A549 (cell line): Measurements from ENCODE around the gene SIX2. TPM values are rescaled to one million over a fixed set of nuclear protein-coding genes. Genes with fewer than 3 reads are reported as not detected.

Experiments used
- ATAC-seq, 2 experiments: fragments of 200-7000 bp in 1 of 2; fragments of >200 bp in 1 of 2; cut with Nextera tagmentation in 1 of 2; cut with Tn5 transposase in 1 of 2; 3 replicates each; pipeline versions ENCODE4 v1.8.0 to v1.9.1; 2018 to 2020; ENCODE audit warnings: mild to moderate bottlenecking in 1 of 2, moderate library complexity in 1 of 2
- CTCF ChIA-PET: fragments of 300-600 bp; sonication (Branson Sonifier 250); formaldehyde crosslinking; extraction: SDS; loops from one replicate; lab custom pipeline; 2021; ENCODE audit warnings: antibody characterized with exemption, inconsistent platforms; lab: Yijun Ruan, JAX
- POLR2A ChIA-PET: fragments of 350-600 bp; formaldehyde crosslinking; extraction: SDS; loops from one replicate; lab custom pipeline; 2021; ENCODE audit warnings: antibody characterized with exemption, inconsistent platforms; lab: Yijun Ruan, JAX
- DNase-seq, 2 experiments: peaks; one replicate each; pipeline versions ENCODE4 v3.0.0 to v3.0.0-alpha.2; 2011 to 2016; ENCODE audit warnings: low read depth in 1 of 2, low spot score in 1 of 2
- FAIRE-seq: peaks from 2 replicates; lab custom pipeline; 2011; peaks lifted over from hg19 to GRCh38; lab: Jason Lieb, UNC
- H3K27ac ChIP-seq, 2 experiments: fragments of >200 bp; sonication (Bioruptor Twin); formaldehyde crosslinking; 3 replicates each; pipeline ENCODE4 v1.5.1; 2016 to 2017
- H3K4me1 ChIP-seq: fragments of >200 bp; sonication (Bioruptor Twin); formaldehyde crosslinking; 3 replicates; pipeline ENCODE4 v1.6.1; 2016
- H3K4me2 ChIP-seq: fragments of >200 bp; sonication (Bioruptor Twin); formaldehyde crosslinking; 3 replicates; pipeline ENCODE4 v1.6.1; 2016
- H3K4me3 ChIP-seq: fragments of >200 bp; sonication (Bioruptor Twin); formaldehyde crosslinking; 3 replicates; pipeline ENCODE4 v1.5.1; 2016
- H3K9me3 ChIP-seq: fragments of >200 bp; sonication (Bioruptor Twin); formaldehyde crosslinking; 3 replicates; pipeline ENCODE4 v1.6.1; 2016
- ATOH8 ChIP-seq: fragments of 250-450 bp; sonication (Bioruptor Pico); IDR thresholded peaks from 2 replicates; pipeline ENCODE4 v1.5.0; 2020; ENCODE audit warnings: low read depth, mild to moderate bottlenecking, moderate library complexity
- BCL3 ChIP-seq: fragments of >200 bp; sonication (Bioruptor Twin); formaldehyde crosslinking; IDR thresholded peaks from 3 replicates; pipeline ENCODE4 v1.6.1; 2016
- CBX2 ChIP-seq: fragments of 200-600 bp; sonication (generic); IDR thresholded peaks from 2 replicates; pipeline ENCODE4 v1.6.1; 2016; ENCODE audit warnings: low read depth, mild to moderate bottlenecking, borderline replicate concordance
- CEBPB ChIP-seq, 2 experiments: fragments of >200 bp in 1 of 2; sonication (Bioruptor Twin) in 1 of 2; formaldehyde crosslinking in 1 of 2; IDR thresholded peaks; 2 replicates each; pipeline ENCODE4 v1.6.1; 2012 to 2016
- E2F6 ChIP-seq: IDR thresholded peaks from 2 replicates; pipeline ENCODE4 v1.6.1; 2012; ENCODE audit warnings: low read depth, borderline replicate concordance
- EHMT2 ChIP-seq: fragments of 200-600 bp; sonication (generic); IDR thresholded peaks from 2 replicates; pipeline ENCODE4 v1.6.1; 2016; ENCODE audit warnings: antibody characterized with exemption, low read depth, mild to moderate bottlenecking, moderate library complexity
- EP300 ChIP-seq, 2 experiments: fragments of >200 bp; sonication (Bioruptor Twin); formaldehyde crosslinking; IDR thresholded peaks; 2 replicates in 1 of 2; 3 replicates in 1 of 2; pipeline ENCODE4 v1.6.1; 2016 to 2017
- FOSB ChIP-seq: fragments of 250-450 bp; sonication (Bioruptor Pico); IDR thresholded peaks from 2 replicates; pipeline ENCODE4 v1.5.0; 2020; ENCODE audit warnings: mild to moderate bottlenecking, moderate library complexity
- FOSL2 ChIP-seq, 2 experiments: fragments of 450-650 bp in 1 of 2; fragments of >200 bp in 1 of 2; sonication (Bioruptor Twin) in 1 of 2; formaldehyde crosslinking; IDR thresholded peaks; 2 replicates each; pipeline versions ENCODE4 v1.5.0 to v1.6.1; 2016 to 2020; ENCODE audit warnings: mild to moderate bottlenecking in 1 of 2, moderate library complexity in 1 of 2
- HDAC2 ChIP-seq: fragments of 200-600 bp; sonication (generic); IDR thresholded peaks from 2 replicates; pipeline ENCODE4 v1.6.1; 2016
- HOXB13 ChIP-seq: fragments of 250-450 bp; sonication (Bioruptor Pico); IDR thresholded peaks from 2 replicates; pipeline ENCODE4 v1.5.0; 2020; ENCODE audit warnings: low read depth, mild to moderate bottlenecking, moderate library complexity
- JUNB ChIP-seq: fragments of >200 bp; sonication (Bioruptor Twin); formaldehyde crosslinking; IDR thresholded peaks from 2 replicates; pipeline ENCODE4 v1.6.1; 2016
- MAFK ChIP-seq: fragments of 450-650 bp; IDR thresholded peaks from 2 replicates; pipeline ENCODE4 v1.6.1; 2014; ENCODE audit not compliant: partially characterized antibody
- MAX ChIP-seq: IDR thresholded peaks from 2 replicates; pipeline ENCODE4 v1.6.1; 2012
- MYC ChIP-seq: IDR thresholded peaks from 2 replicates; pipeline ENCODE4 v1.6.1; 2012; ENCODE audit warnings: mild to moderate bottlenecking, inconsistent platforms, low read length, improper control_type of control experiment, borderline replicate concordance
- NPAS2 ChIP-seq: fragments of 250-450 bp; sonication (Bioruptor Pico); IDR thresholded peaks from 2 replicates; pipeline ENCODE4 v1.8.0; 2022; ENCODE audit warnings: mild to moderate bottlenecking, moderate library complexity, borderline replicate concordance
- PHF8 ChIP-seq: fragments of 200-600 bp; sonication (generic); IDR thresholded peaks from 2 replicates; pipeline ENCODE4 v1.6.1; 2016; ENCODE audit warnings: low read depth, mild to moderate bottlenecking, antibody characterized with exemption, moderate library complexity, borderline replicate concordance
- RAD21 ChIP-seq, 2 experiments: fragments of >200 bp in 1 of 2; sonication (Bioruptor Twin) in 1 of 2; formaldehyde crosslinking in 1 of 2; IDR thresholded peaks in 1 of 2; conservative IDR thresholded peaks in 1 of 2; 2 replicates in 1 of 2; 3 replicates in 1 of 2; pipeline ENCODE4 v1.6.1; 2012 to 2018; ENCODE audit warnings: inconsistent platforms in 1 of 2
- RARB ChIP-seq: fragments of 250-450 bp; sonication (Bioruptor Pico); IDR thresholded peaks from 2 replicates; pipeline ENCODE4 v1.8.0; 2021; ENCODE audit warnings: mild to moderate bottlenecking, moderate library complexity
- SREBF2 ChIP-seq: fragments of 450-650 bp; IDR thresholded peaks from 2 replicates; pipeline ENCODE4 v1.6.1; 2014; ENCODE audit warnings: mild to moderate bottlenecking, moderate library complexity
- USF2 ChIP-seq: fragments of 450-650 bp; IDR thresholded peaks from 2 replicates; pipeline ENCODE4 v1.6.1; 2014; ENCODE audit warnings: antibody characterized with exemption
- ZC3H11A ChIP-seq: fragments of 450-650 bp; IDR thresholded peaks from 2 replicates; pipeline ENCODE4 v1.6.1; 2014; ENCODE audit warnings: antibody characterized with exemption, mild to moderate bottlenecking
- ZNF302 ChIP-seq: fragments of 250-450 bp; sonication (Bioruptor Pico); IDR thresholded peaks from 2 replicates; pipeline ENCODE4 v1.9.0; 2021; ENCODE audit warnings: inconsistent platforms, mild to moderate bottlenecking, moderate library complexity
- WGBS: methylation state at CpG from one replicate; pipeline ENCODE4 v1.1.6; 2017; ENCODE audit errors: missing lambda C conversion rate; 5-methylcytosine and 5-hydroxymethylcytosine counted together
- polyA plus RNA-seq, 4 experiments: library from polyadenylated mRNA; depleted of rRNA in 3 of 4; stranded (reverse); fragments of >200 nt; fragmentation: RNase III in 1 of 4; extraction: RNeasy Plus Mini Kit Qiagen cat#74134 plus additional on column Dnase treatment in 1 of 4; gene quantifications; 2 replicates in 3 of 4; 3 replicates in 1 of 4; pipeline ENCODE4 v1.2.3, GENCODE V29; 2011 to 2017

The SIX2 gene
- polyA plus RNA-seq, 2 of the 4 experiments (the other 2 are of a cell fraction): 0.10 to 0.15 TPM

- 97% methylated on average over 3 of the region's 3 CpGs for WGBS
- FAIRE-seq: no peak
- POLR2A ChIA-PET: no interaction called here
- Histone ChIP-seq H3K27ac (no peak overlapping the region), H3K4me2 (no peak overlapping the region), H3K9me3 (no peaks in the 10 kb centered on the region)
- TF ChIP-seq FOSB (CRISPR knock-in tag) (no peak), HDAC2 (no peak), ZNF302 (CRISPR knock-in tag) (no peak), MYC (no peak), MAFK (no peak), USF2 (no peak), ZC3H11A (no peak), SREBF2 (no peak), RARB (CRISPR knock-in tag) (no peak), RAD21 (conservative IDR thresholded peaks at IDR 0.05 in 1 of 2, IDR thresholded peaks at IDR 0.05 in 1 of 2) (no peak), E2F6 (no peak), NPAS2 (CRISPR knock-in tag) (no peak), EP300 (IDR thresholded peaks at IDR 0.05) (no peak), ATOH8 (no peak)
- TF ChIP-seq, all 56 proteins: peak for 0
- ATAC-seq (no peak), DNase-seq (no peak)
- peaks cover 13% of the 10 kb centered on the region; the same call in 2 of the 3 replicates for H3K4me1 ChIP-seq
- no peak overlapping the region for H3K4me3 ChIP-seq
- CTCF ChIA-PET: interaction anchor here (0.8 to 11.6 kb wide), 4 partner anchors 13 to 483 kb away, joined by 3 to 170 read pairs (median 56); no protein-coding TSS in a partner anchor
Observed at GRCh38 chr2:45011121-45011520, 1.9 kb upstream of the SIX2 start.

- H3K4me1 ChIP-seq: peaks cover 13% of the 10 kb centered on the region; the same call in 2 of the 3 replicates
- H3K9me3 ChIP-seq: no peaks in the 10 kb centered on the region
- WGBS: 91% methylated on average over 5 of the region's 5 CpGs
- DNase-seq: no peak
- ATAC-seq: no peak
- POLR2A ChIA-PET: no interaction called here
- H3K27ac ChIP-seq: no peak overlapping the region; a peak in 1 of 6 replicates
- CTCF ChIA-PET: interaction anchor here (0.8 to 11.6 kb wide), 3 partner anchors 15 to 483 kb away, joined by 3 to 170 read pairs (median 3); no protein-coding TSS in a partner anchor
- H3K4me3 ChIP-seq: no peak overlapping the region; the same call in 2 of the 3 replicates
- no peak for FAIRE-seq
- TF ChIP-seq HDAC2 (no peak), BCL3 (no peak), HOXB13 (CRISPR knock-in tag) (no peak), FOSL2 (IDR thresholded peaks at IDR 0.05) (no peak), FOSL2 (CRISPR knock-in tag; IDR thresholded peaks at IDR 0.05) (no peak), E2F6 (no peak), CEBPB (IDR thresholded peaks at IDR 0.05) (no peak), PHF8 (no peak), CBX2 (no peak), EHMT2 (no peak), MAX (no peak), JUNB (no peak), NPAS2 (CRISPR knock-in tag) (no peak), MYC (no peak)
- peak overlapping the region; percentile 100; the same call in 2 of the 3 replicates for H3K4me2 ChIP-seq
Observed at GRCh38 chr2:45010702-45011012, 1.4 kb upstream of the SIX2 start.
